Measurements from ENCODE around the gene FBXO41. TPM values are rescaled to one million over a fixed set of nuclear protein-coding genes. Genes with fewer than 3 reads are reported as not detected.
A peak's percentile ranks its signal among the peaks of the same experiment; 100 is the strongest.

Gene FBXO41
- total and polyA plus RNA-seq, 9 of the 15 experiments (the other 6 are each of a cell fraction or from before 2014, with no cell fraction given): 0.21 to 8.2 (median 3.5) TPM

DNA sequence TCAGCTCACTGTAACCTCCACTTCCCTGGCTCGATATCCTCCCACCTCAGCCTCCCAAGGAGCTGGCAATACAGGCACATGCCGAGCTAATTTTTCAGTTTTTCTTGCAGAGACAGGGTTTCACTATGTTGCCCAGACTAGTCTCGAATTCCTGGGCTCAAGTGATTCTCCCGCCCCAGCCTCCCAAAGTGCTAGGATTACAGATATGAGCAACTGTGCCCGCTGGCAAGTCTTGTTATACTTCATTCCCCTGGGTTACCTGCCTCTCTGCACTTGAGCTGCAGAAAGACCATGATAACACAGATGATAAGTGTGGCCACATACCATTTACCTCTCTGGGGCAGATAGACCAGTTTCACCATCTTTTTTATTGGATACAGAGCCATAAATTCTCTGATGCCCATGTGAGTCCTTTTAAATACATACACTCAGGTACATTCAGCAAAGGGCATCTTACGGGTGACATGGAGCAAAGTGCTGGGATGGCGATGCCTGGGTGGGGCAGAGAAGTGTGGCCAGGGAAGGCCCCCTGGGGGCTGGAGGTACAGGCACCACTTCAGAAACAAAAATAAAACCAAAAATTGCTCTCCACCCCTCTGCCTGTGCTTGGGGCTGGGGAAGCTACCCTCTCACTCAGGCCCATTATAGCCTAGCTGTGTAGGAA lies 29.8 kb downstream of the FBXO41 start:
- CTCF ChIA-PET (ENCODE audit: low intra/inter-chr PET ratio): no interaction called here
- FAIRE-seq: peak; percentile 73

GRCh38 chr2:73253901-73254300 lies 30.4 kb downstream of the FBXO41 start:
- no peak overlapping the region for H3K9ac ChIP-seq (ENCODE audit: insufficient read depth in 1 of 2, low read depth in 2 of 2, low read length in 2 of 2)
- H3K4me1 ChIP-seq (replicated peaks in 1 of 2; ENCODE audit: control insufficient read depth in 2 of 2, insufficient read depth in 2 of 2, low read length in 2 of 2): peaks cover 0 to 15% of the 10 kb centered on the region in 2 experiments; a peak in 3 of 5 replicates
- no peak for FAIRE-seq
- WGBS (ENCODE audit: insufficient coverage, low coverage, missing lambda C conversion rate): 75% methylated on average over 3 of the region's 3 CpGs
- no peak overlapping the region for H3K4me2 ChIP-seq (ENCODE audit: insufficient read depth, low read length)
- no peak overlapping the region for H3K4me3 ChIP-seq
- H2AFZ ChIP-seq (ENCODE audit: low read depth, low read length): no peak overlapping the region
- in situ Hi-C loops (cut with MboI) (no loop called here), intact Hi-C loops (cut with micrococcal nuclease) (loop anchor here (10.0 kb wide), 1 partner anchor 269 kb away; no protein-coding TSS in a partner anchor)
- no peak overlapping the region for H3K27ac ChIP-seq (ENCODE audit: extremely low read depth, low read depth, low read length)
- no peaks in the 10 kb centered on the region for H3K27me3 ChIP-seq (ENCODE audit: control insufficient read depth in 2 of 2, insufficient read depth in 2 of 2, low read length in 2 of 2)
- H4K20me1 ChIP-seq (replicated peaks; ENCODE audit: control insufficient read depth, insufficient read depth, low read length): peaks cover 6% of the 10 kb centered on the region; the same call in 1 of the 2 replicates
- TF ChIP-seq CSDE1 (IDR thresholded peaks at IDR 0.05) (no peak), NFYB (IDR thresholded peaks at IDR 0.05; ENCODE audit: extremely low read depth, insufficient read length) (peak; percentile 24), DIDO1 (tag; IDR thresholded peaks at IDR 0.05; ENCODE audit: low read depth) (no peak), POLR2A (conservative IDR thresholded peaks at IDR 0.05) (0 out of 2 replicates have a peak, but pooled peaks have one; percentile 17), SUPT5H (IDR thresholded peaks at IDR 0.05) (0 out of 2 replicates have a peak, but pooled peaks have one; percentile 4), SPI1 (IDR thresholded peaks at IDR 0.05; ENCODE audit: borderline replicate concordance, low read depth, low read length) (peak; percentile 95)
- no peaks in the 10 kb centered on the region for H3K9me3 ChIP-seq (replicated peaks; ENCODE audit: control insufficient read depth, insufficient read depth, low read depth, low read length)
- H3K9me1 ChIP-seq (ENCODE audit: control insufficient read depth, insufficient read depth, low read length): no peaks in the 10 kb centered on the region
- DNase-seq (ENCODE audit: extremely low read depth in 1 of 4, low spot score in 3 of 4): peak in 2 of 4 experiments; percentile 32 to 52
- BruUV-seq (replicated peaks): no TSS peak
- POLR2A ChIA-PET: interaction anchor here (0.6 to 1.8 kb wide), 7 partner anchors 9 to 748 kb away, joined by 3 to 9 read pairs (median 5); partner anchors contain the start of genes CCT7 and PRADC1
- no peaks in the 10 kb centered on the region for H3K79me2 ChIP-seq (ENCODE audit: control insufficient read depth, insufficient read depth, low read length)
- ATAC-seq: peak; percentile 31
- H3K36me3 ChIP-seq (ENCODE audit: control insufficient read depth, insufficient read depth, low read length): peaks cover 59% of the 10 kb centered on the region
- CTCF ChIA-PET (ENCODE audit: low intra/inter-chr PET ratio): no interaction called here

More for the DNA sequence above, 29.8 kb downstream of the FBXO41 start:
- intact Hi-C loops (cut with micrococcal nuclease) (loop anchor here (5.0 to 10.0 kb wide), 2 partner anchors 77 to 270 kb away; no protein-coding TSS in a partner anchor), in situ Hi-C loops (cut with MboI) (no loop called here)
- H3K9me3 ChIP-seq (replicated peaks; ENCODE audit: control insufficient read depth, insufficient read depth, low read depth, low read length): no peaks in the 10 kb centered on the region
- BruUV-seq (replicated peaks): no TSS peak
- H3K27ac ChIP-seq (ENCODE audit: extremely low read depth, low read depth, low read length): no peak overlapping the region
- peak overlapping the region in 1 of 2 experiments; percentile 73; a peak in 2 of 4 replicates for H3K9ac ChIP-seq (ENCODE audit: insufficient read depth in 1 of 2, low read depth in 2 of 2, low read length in 2 of 2)
- no peak overlapping the region for H3K4me3 ChIP-seq
- POLR2A ChIA-PET: interaction anchor here (0.6 to 1.8 kb wide), 7 partner anchors 9 to 748 kb away, joined by 3 to 5 read pairs (median 4); partner anchors contain the start of genes CCT7 and PRADC1
- DNase-seq (ENCODE audit: extremely low read depth in 1 of 4, low spot score in 3 of 4) (no peak), ATAC-seq (no peak; the same call in 2 of the 3 replicates)
- H3K4me1 ChIP-seq (replicated peaks in 1 of 2; ENCODE audit: control insufficient read depth in 2 of 2, insufficient read depth in 2 of 2, low read length in 2 of 2): peaks cover 0 to 15% of the 10 kb centered on the region in 2 experiments; a peak in 3 of 5 replicates
- no peaks in the 10 kb centered on the region for H3K79me2 ChIP-seq (ENCODE audit: control insufficient read depth, insufficient read depth, low read length)
- H3K9me1 ChIP-seq (ENCODE audit: control insufficient read depth, insufficient read depth, low read length): no peaks in the 10 kb centered on the region
- TF ChIP-seq RBFOX2 (IDR thresholded peaks at IDR 0.05; ENCODE audit: low read depth, low read length) (no peak), XRCC4 (IDR thresholded peaks at IDR 0.05; ENCODE audit: extremely low read depth, insufficient read depth, insufficient read length) (no peak), TAF1 (IDR thresholded peaks at IDR 0.05; ENCODE audit: control insufficient read depth, extremely low read depth, insufficient read depth, low read length, severe bottlenecking) (no peak), SUPT5H (IDR thresholded peaks at IDR 0.05) (peak; percentile 3; the same call in 1 of the 2 replicates), ZNF217 (CRISPR knock-in tag; IDR thresholded peaks at IDR 0.05) (no peak), RBM17 (IDR thresholded peaks at IDR 0.05; ENCODE audit: borderline replicate concordance, low read depth, low read length) (no peak), MEF2D (tag; conservative IDR thresholded peaks at IDR 0.05; ENCODE audit: low read depth) (no peak), ZC3H11A (IDR thresholded peaks at IDR 0.05; ENCODE audit: low read depth, low read length) (no peak)
- H3K36me3 ChIP-seq (ENCODE audit: control insufficient read depth, insufficient read depth, low read length): peaks cover 53% of the 10 kb centered on the region
- H3K4me2 ChIP-seq (ENCODE audit: insufficient read depth, low read length): no peak overlapping the region
- no peaks in the 10 kb centered on the region for H3K27me3 ChIP-seq (ENCODE audit: control insufficient read depth in 2 of 2, insufficient read depth in 2 of 2, low read length in 2 of 2)
- H2AFZ ChIP-seq (ENCODE audit: low read depth, low read length): no peak overlapping the region
- 91% methylated on average over 7 of the region's 7 CpGs for whole genome bisulfite sequencing (ENCODE audit: insufficient coverage, low coverage, missing lambda C conversion rate)
- peaks cover 6% of the 10 kb centered on the region; the same call in 1 of the 2 replicates for H4K20me1 ChIP-seq (replicated peaks; ENCODE audit: control insufficient read depth, insufficient read depth, low read length)
